Embryonic facial prominence (tissue), 1 donor: ENCODE data around the gene SLC5A1.

ENCODE experiments used
- DNase-seq: peaks from one replicate; pipeline ENCODE4 v3.0.0-alpha.2; 2016; ENCODE audit errors: extremely low spot score

Gene SLC5A1

GRCh38 chr22:32042924-32043323 is at the start of gene SLC5A1:
TSS of gene SLC5A1 (plus strand) at chr22:32043261. CDS start at chr22:32043282, 21 bp downstream.
- no peak for DNase-seq

- no peak for DNase-seq
Observed at GRCh38 chr22:31995046-31995445, 48.0 kb upstream of the SLC5A1 start.

- no peak for DNase-seq
Observed at GRCh38 chr22:31995807-31996206, 47.3 kb upstream of the SLC5A1 start.

GRCh38 chr22:31998784-31999385 is 44.2 kb upstream of the SLC5A1 start:
- DNase-seq: no peak

GRCh38 chr22:32000181-32000580 is 42.9 kb upstream of the SLC5A1 start:
- no peak for DNase-seq

GRCh38 chr22:32005453-32005852 is 37.6 kb upstream of the SLC5A1 start:
- no peak for DNase-seq

- DNase-seq: no peak
Observed at GRCh38 chr22:32013200-32013599, 29.9 kb upstream of the SLC5A1 start.

- no peak for DNase-seq
Observed at GRCh38 chr22:32016081-32016480, 27.0 kb upstream of the SLC5A1 start.

- no peak for DNase-seq
Observed at GRCh38 chr22:32018056-32018455, 25.0 kb upstream of the SLC5A1 start.

- DNase-seq: no peak
Observed at GRCh38 chr22:32020117-32020516, 22.9 kb upstream of the SLC5A1 start.

- no peak for DNase-seq
Observed at GRCh38 chr22:32021716-32022115, 21.3 kb upstream of the SLC5A1 start.

GRCh38 chr22:32023251-32023827 is 19.7 kb upstream of the SLC5A1 start:
- no peak for DNase-seq

- no peak for DNase-seq
Observed at GRCh38 chr22:32024796-32025195, 18.3 kb upstream of the SLC5A1 start.

- DNase-seq: no peak
Observed at GRCh38 chr22:32030518-32031247, 12.4 kb upstream of the SLC5A1 start.

GRCh38 chr22:32031466-32031865 is 11.6 kb upstream of the SLC5A1 start:
- no peak for DNase-seq

GRCh38 chr22:32034275-32034674 is 8.8 kb upstream of the SLC5A1 start:
- DNase-seq: no peak

- no peak for DNase-seq
Observed at GRCh38 chr22:32037236-32037635, 5.8 kb upstream of the SLC5A1 start.

- no peak for DNase-seq
Observed at GRCh38 chr22:32040324-32040904, 2.6 kb upstream of the SLC5A1 start.

GRCh38 chr22:32043391-32043790 is 330 bp downstream of the SLC5A1 start:
- DNase-seq: no peak

GRCh38 chr22:32044477-32044876 is 1.4 kb downstream of the SLC5A1 start:
- DNase-seq: no peak

GRCh38 chr22:32044913-32045312 is 1.9 kb downstream of the SLC5A1 start:
- DNase-seq: no peak

- DNase-seq: no peak
Observed at GRCh38 chr22:32048069-32048468, 5.0 kb downstream of the SLC5A1 start.
